GM21526 (cell line): ENCODE data around the gene ADAMTS13.

Experiments
- ATAC-seq: cut with Tn5 transposase; IDR thresholded peaks from one replicate; pipeline ENCODE4 v1.9.1; 2021; ENCODE audit warnings: moderate library complexity; ENCODE audit not compliant: unreplicated experiment, low FRiP score

ADAMTS13 gene

DNA sequence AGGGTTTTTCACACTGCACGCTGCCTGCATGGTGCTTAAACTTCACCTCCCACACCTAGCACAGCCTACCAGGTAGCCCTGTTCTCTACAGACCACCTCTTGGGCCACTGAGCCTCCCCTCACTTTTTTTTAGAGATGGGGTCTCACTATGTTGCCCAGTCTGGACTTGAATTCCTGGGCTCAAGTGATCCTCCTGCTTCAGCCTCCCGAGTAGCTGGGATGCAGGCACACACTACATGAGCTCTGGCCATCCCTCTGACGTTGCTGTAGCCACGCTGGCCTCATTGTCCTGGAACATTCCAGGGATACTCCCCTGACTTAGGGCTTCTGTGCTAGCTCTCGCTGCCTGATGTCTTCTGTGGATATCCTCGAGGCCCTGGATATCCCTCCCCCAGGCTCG, 30.4 kb downstream of the ADAMTS13 start:
- ATAC-seq = no peak

DNA sequence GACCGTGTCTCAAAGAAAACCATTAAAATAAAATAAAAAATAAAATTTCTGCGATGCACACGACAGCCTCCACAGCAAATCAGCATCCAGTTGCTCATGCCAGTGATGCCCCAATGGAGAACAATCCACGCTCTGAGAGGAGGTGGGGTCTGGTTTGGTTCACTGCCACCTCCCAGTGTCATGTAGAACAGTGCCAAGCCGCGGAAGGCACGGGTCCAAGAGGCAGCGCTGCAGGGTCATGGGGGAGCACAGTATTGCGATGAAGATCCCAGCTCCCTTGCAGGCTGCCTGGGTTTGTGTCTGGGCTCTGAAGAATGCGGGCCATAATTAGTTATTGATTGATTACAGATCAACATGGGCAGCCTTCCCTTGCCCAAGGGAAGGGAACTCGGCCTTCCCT, 31.5 kb downstream of the ADAMTS13 start:
- no peak for ATAC-seq

DNA sequence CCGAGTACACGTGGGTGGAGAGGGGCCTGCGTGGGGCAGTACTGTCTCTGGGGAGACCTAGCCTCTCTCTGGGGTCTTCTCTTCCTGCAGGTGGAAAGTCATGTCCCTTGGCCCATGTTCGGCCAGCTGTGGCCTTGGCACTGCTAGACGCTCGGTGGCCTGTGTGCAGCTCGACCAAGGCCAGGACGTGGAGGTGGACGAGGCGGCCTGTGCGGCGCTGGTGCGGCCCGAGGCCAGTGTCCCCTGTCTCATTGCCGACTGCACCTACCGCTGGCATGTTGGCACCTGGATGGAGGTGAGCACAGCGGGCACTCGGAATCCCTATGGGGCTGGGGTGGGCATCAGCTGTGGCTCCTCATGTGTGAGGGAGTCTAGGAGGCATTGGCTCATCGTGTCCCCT, 32.2 kb downstream of the ADAMTS13 start:
- no peak for ATAC-seq

DNA sequence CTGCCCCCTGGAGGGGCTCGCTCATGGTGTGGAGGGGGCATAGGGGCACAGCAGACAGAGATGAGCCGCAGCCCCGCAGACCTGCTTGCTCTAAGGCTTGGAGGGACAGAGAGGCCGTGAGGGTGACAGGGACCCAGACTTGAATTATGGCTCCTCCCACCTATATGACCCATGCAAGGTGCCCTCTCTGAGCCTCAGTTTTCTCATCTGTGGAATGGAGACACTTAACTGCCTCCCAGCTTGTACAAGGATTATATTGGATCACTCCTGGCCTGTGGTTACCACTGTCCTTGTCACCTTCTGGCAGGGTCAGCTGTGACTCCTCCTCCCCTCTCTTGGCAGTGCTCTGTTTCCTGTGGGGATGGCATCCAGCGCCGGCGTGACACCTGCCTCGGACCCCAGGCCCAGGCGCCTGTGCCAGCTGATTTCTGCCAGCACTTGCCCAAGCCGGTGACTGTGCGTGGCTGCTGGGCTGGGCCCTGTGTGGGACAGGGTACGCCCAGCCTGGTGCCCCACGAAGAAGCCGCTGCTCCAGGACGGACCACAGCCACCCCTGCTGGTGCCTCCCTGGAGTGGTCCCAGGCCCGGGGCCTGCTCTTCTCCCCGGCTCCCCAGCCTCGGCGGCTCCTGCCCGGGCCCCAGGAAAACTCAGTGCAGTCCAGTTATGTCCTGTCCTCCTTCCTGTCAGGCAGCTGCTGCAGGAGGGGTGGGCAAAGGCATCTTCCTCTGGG, 32.9 kb downstream of the ADAMTS13 start:
- ATAC-seq = no peak

DNA sequence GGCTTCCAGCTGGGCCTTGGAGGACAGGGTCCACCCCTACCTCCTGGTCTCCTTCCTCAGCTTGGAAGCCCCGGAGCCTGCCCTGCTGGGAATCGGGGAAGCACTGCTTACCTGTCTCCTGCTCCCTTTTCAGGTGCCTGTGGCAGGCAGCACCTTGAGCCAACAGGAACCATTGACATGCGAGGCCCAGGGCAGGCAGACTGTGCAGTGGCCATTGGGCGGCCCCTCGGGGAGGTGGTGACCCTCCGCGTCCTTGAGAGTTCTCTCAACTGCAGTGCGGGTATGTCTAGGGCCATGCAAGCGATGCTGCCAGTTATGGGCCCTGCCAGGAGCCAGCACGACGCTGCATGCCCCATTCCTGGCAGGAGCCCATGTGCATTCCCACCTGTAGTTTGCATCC, 33.8 kb downstream of the ADAMTS13 start:
- no peak for ATAC-seq

DNA sequence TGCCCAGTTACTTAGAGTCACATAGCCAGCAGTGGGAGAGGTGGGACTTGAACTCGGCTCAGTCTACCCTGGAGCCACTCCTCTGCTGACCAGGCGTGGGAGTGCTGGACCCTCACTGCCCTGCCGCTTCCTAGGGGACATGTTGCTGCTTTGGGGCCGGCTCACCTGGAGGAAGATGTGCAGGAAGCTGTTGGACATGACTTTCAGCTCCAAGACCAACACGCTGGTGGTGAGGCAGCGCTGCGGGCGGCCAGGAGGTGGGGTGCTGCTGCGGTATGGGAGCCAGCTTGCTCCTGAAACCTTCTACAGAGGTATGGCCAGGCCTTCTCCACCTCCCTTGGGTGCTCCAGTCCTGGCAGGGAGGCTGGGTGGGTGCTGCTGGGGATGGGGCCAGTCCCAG, 34.2 kb downstream of the ADAMTS13 start:
- no peak for ATAC-seq

DNA sequence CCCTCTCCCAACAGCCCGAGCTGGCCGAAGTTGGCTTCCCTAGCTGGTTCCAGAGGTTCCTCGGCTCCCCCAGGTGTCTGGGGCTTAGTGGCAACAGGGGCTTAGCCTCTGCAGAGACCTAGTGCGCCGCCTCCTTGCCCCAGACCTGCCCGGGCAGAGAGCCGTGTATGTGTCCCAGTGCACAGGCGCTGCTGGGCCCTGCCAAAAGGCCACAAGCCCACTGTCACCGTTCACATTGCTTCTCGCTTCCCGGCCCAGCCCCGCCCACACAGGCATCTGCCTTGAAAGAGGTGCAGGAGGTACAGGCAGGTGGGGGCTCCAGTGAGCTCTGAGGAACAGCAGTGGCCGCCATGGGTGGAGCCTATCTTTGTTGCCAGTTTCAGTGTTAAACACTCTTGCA, 35.1 kb downstream of the ADAMTS13 start:
- no peak for ATAC-seq

DNA sequence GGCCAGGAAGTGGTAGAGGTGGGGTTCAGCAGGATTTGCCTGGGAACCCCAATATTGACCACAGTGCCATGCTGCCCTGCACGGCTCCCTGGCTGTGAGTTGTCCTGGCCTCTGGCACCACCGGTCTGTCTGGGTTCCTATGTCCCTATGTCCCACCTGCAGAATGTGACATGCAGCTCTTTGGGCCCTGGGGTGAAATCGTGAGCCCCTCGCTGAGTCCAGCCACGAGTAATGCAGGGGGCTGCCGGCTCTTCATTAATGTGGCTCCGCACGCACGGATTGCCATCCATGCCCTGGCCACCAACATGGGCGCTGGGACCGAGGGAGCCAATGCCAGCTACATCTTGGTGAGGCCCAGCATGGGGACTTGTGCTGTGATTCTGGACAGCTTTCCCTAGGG, 35.6 kb downstream of the ADAMTS13 start:
- no peak for ATAC-seq

DNA sequence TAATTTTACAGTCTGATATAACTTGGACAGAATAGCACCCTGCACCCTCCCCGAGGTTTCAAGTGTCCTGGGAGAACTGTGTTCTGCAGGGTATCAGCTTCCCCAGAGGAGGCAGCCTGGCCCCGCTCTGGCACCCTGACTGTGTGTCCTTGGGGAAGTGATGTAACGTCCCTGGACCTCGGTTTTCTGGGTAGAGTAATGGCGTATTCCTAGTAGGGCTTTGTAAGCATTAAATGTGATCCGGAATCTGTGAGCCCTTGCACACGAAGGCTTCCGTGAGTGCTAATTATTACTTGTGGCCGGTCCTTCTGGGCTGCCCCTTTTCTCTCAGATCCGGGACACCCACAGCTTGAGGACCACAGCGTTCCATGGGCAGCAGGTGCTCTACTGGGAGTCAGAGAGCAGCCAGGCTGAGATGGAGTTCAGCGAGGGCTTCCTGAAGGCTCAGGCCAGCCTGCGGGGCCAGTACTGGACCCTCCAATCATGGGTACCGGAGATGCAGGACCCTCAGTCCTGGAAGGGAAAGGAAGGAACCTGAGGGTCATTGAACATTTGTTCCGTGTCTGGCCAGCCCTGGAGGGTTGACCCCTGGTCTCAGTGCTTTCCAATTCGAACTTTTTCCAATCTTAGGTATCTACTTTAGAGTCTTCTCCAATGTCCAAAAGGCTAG, 36.6 kb downstream of the ADAMTS13 start:
- ATAC-seq = no peak

DNA sequence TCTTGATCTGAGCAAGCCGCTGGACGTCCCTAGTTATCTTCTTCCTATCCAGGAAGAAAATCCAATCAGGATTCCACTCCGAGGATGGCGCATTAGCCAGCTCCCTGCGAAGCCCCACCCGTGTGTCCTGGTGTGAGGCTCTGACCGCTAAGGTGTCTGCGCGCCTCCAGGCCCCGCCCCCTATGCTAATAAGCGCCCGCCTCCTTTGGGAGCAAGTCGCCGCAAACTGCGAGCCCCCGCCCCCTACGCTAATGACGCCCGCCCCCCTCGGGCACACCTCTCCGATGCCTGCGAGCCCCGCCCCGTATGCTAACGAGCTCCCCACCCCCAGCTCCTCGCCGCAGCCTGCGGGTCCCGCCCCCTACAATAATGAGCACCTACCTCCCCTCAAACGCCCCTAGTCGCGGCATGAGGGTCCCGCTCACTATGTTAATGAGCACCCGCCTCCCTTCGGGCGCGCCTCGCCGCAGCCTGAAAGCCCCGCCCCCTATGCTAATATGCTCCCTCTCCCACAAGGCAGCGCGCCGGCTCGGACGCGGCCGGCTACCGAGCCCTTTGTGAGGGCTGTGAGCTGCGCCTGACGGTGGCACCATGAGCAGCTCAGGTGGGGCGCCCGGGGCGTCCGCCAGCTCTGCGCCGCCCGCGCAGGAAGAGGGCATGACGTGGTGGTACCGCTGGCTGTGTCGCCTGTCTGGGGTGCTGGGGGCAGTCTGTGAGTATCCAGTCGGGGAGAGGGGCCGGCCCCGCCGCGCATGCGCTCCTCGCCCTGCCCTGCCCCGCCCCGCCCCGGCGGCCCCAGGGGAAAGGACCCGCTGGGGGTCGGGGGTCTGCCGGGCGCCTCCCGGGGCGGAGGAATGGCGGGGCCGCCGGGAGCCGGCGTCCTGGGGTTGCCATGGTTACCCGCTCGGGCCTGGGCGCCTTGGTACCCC, 37.6 kb downstream of the ADAMTS13 start, which contains the start of gene CACFD1:
Gene CACFD1 (plus strand): TSS at position 503 of the 929 bp plus-strand sequence. CDS start 89 bp downstream, at position 592.
- ATAC-seq = peak; percentile 69

DNA sequence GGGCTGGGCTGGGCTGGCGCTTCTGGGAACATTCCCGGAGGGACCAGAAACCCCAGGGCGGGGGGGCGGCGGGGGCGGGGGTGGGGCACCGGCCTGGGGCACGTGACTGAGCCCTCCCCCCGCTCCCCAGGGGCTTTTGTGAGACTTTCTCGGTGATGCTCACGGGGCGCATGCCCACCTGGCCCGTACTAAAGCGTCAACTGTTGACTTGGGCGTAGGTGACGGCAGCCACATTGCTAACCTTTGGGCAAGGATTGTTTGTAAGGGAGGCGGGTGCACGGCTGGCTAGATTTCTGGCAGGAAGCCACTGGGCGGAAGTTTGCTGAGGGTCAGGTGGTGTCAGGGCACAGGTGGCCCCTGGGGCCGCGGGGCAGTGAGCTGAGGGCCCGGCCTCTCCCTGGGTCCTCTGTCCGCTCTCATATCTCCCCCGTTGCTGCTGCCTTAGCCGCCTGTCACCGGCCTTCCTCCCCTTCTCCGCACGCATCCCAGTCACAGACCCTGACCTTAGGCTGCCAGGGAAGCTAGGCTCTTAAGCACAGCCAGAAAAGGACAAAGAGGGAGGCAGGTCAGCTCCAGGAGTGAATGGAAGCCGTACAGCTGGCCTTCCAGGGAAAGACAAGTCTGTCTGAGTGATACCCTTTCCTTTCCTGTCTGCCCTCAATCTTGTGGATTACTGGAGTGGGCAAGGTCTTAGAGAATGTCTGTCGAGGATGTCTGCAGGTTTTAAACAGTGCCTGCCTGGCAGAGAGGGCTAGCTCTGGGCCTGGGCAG, 38.4 kb downstream of the ADAMTS13 start:
- ATAC-seq = peak; percentile 16

DNA sequence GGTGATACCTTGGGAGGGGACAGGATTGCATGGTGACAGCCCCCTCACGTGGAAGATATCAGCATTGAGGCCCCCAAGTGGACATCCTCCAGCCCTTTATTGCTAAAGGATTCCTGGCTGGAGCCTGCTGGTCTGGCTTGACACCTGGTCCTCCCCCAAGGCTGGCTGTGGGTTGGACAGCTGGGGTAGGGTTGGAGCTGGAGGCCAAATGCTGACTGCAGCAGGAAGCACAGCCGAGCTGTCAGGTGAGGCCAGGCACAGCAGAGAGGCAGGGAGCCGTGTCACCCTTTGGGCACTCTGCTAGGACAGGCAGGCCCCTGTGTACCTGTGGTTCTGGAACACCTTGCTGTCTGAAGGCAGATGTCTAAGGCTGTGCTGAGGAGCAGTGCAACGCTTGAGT, 39.8 kb downstream of the ADAMTS13 start:
- ATAC-seq = no peak

DNA sequence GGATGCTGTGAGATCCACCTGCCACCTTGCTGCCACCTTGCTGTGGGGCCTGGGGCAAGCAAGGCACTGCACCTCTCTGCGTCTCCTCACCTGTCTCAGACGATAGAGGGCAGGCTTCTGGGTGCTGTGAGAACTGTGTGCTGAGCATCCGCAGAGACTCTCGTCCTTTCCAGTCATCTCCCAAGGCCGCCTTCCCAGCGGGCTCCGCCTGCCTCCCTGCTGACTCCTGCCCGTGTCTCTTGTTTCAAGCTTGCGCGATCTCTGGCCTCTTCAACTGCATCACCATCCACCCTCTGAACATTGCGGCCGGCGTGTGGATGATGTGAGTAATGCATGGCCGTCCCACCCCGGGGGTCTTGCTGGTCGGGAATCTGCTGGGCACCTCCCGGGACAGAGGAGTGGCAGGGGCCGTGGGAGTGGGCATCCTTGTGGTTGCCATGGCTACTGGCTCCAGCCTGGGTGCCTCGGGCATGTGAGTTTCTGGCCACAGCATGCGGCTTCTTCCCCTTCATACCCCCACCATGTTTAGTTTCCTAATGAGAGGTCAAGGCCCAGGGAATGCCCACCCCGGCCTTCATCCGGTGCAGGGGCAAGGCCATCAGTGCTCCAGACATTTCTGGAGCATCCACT, 41.2 kb downstream of the ADAMTS13 start:
- ATAC-seq = no peak

DNA sequence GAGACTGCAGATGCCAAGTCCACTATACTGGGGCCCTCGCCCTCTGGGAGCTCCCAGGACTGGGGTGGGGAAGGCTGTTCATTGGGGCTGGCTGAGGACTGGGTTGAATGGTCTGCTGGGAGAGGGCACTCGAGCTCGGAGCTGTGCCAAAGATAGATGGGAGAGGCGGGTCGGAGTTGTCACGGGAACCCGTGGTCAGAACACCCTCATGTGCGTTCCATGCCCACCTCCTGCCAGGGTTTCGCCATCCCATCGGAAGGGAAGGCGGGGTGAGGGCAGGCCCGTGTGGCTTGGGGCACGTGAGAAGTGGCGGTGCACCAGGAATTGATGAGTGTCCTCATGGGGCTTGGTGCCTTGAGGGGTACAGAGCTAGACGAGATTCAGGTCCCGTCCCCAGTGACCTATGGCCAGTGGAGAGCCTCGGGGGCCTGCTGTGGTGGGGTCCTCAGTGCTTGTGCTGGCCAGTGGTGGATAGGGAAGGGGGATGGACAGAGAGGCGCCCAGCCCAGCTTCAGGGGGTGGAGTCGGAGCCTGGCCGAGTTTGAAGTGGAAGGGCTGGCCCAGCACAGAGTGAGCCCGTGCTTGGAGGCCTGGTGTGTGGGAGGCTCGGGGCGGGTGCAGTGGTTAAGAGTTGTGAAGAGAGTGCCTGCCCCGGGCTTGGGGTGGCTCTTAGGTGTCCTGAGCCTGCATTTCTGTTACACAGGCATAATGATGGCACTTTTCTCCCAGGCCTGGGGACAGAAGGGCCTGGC, 41.9 kb downstream of the ADAMTS13 start:
- ATAC-seq = no peak

DNA sequence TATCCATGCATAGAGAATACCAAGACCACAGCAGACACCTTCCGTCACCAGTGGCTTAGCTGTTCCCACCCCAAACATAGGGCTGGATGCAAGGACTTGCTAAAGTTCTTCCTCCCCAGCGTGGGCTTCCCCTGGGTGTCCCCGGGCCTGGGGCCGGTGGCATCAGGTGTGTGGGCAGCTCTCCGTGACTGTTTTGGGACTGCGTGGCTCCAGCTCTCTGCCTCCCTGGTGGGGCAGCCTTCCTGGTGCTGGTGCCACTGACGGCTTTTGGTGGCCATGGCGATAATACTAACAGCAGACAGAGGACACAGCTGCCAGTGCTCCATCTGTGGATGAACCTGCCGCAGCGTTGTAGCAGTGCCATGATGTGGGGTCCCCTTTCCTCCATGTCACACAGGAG, 42.5 kb downstream of the ADAMTS13 start:
- ATAC-seq = no peak

DNA sequence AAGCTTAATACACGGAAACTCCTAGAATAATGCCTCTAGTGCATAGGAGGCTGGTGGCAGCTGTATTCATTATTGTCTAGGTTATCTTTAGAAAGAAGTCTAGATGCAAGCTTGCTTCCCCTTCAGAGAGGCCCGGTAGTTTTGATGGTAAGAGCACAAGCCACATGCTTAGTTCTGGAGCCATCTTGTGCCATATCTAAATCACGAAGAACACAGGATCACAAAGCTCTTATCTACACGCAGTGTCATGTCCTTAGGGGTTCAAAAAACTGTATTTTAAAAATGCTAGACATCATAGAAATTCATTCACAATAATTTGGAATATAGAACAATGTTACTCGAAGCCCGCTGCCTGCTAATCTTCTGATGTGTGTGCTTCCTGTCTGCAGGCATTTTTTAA, 43.8 kb downstream of the ADAMTS13 start:
- ATAC-seq = no peak

DNA sequence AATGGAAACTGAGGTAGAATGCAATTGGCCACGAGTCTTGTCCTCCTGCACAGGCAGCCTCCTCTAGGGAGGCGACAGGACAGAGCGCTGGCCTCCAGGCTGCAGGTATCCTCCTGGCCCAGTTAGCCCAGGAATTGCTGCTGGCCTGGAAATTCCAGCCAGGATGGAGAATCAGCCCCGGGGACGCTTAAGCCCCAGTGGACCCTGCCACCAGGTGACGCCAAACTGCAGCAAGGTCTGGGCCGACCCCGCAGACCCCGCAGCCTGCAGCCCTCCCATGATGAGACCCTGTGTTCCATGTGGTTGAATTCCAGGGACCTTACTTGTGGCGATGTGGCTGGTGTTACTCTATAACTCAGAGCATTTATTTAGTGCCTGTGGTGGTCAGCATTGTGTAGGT, 44.9 kb downstream of the ADAMTS13 start:
- no peak for ATAC-seq

DNA sequence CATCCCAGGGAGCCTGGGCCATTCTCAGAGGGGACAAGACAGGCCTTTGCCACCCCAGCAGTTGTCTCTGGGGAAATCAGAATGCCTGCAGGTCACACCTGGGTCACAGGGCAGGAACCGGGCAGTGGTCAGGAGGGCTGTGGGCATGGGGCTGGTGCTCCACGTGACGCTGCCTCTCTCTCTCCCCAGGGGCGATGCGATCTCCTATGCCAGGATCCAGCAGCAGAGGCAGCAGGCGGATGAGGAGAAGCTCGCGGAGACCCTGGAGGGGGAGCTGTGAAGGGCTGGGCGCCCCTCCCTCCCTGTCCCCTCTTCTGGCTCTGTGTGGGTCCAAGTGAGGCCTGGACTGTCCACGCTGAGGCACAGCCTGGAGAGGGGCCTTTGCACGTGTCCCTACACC, 46.2 kb downstream of the ADAMTS13 start:
- no peak for ATAC-seq

DNA sequence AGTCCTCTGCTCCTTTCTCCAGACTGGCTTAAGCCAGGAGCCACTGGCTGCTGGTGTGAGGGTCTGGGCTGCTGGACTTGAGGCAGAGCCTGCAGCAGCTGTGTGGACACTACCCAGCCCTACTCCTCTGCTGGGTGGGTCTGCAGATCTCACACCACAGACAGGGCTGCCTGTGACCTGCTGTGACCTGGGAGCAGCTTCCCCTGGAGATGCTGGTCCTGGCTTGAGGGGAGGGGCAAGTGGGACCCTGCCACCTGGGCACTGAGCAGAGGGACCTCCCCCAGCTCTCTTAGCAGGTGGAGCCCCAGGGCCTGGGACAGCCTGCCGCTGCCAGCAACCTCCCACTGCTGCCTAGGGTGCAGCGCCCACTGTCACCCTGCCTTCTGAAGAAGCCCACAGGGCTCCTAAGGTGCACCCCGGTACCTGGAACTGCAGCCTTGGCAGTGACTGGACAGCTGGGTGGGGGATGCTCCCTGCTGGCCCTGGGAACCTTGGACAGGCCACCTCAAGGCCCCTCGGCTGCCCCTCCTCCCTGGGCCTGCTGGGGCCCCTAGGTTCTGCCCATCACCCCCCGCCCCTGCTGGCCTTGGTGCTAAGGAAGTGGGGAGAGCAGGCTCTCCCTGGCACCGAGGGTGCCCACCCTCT, 46.7 kb downstream of the ADAMTS13 start:
- ATAC-seq = no peak
